Neural cell (in vitro differentiated cells): ENCODE data around the gene STPG2.

Source experiments
- CTCF ChIP-seq: fragments of 450-650 bp; IDR thresholded peaks from 2 replicates; pipeline ENCODE4 v1.5.1; 2014; ENCODE audit warnings: antibody characterized with exemption, mild to moderate bottlenecking, moderate library complexity; ENCODE audit not compliant: poor library complexity, severe bottlenecking
- EP300 ChIP-seq: fragments of 450-650 bp; conservative IDR thresholded peaks from 2 replicates; pipeline ENCODE4 v1.6.1; 2014; ENCODE audit warnings: antibody characterized with exemption, mild to moderate bottlenecking, moderate library complexity; ENCODE audit not compliant: poor library complexity, severe bottlenecking
- TF ChIP-seq, protein P1 (sequence below): IDR thresholded peaks from 2 replicates; pipeline ENCODE4 v1.6.1; 2012; ENCODE audit warnings: borderline replicate concordance

GRCh38 chr4:98126141-98126540 lies 17.1 kb downstream of the STPG2 start:
- no peak for TF ChIP-seq CTCF
- no peak for TF ChIP-seq EP300
- TF ChIP-seq, protein P1, sequence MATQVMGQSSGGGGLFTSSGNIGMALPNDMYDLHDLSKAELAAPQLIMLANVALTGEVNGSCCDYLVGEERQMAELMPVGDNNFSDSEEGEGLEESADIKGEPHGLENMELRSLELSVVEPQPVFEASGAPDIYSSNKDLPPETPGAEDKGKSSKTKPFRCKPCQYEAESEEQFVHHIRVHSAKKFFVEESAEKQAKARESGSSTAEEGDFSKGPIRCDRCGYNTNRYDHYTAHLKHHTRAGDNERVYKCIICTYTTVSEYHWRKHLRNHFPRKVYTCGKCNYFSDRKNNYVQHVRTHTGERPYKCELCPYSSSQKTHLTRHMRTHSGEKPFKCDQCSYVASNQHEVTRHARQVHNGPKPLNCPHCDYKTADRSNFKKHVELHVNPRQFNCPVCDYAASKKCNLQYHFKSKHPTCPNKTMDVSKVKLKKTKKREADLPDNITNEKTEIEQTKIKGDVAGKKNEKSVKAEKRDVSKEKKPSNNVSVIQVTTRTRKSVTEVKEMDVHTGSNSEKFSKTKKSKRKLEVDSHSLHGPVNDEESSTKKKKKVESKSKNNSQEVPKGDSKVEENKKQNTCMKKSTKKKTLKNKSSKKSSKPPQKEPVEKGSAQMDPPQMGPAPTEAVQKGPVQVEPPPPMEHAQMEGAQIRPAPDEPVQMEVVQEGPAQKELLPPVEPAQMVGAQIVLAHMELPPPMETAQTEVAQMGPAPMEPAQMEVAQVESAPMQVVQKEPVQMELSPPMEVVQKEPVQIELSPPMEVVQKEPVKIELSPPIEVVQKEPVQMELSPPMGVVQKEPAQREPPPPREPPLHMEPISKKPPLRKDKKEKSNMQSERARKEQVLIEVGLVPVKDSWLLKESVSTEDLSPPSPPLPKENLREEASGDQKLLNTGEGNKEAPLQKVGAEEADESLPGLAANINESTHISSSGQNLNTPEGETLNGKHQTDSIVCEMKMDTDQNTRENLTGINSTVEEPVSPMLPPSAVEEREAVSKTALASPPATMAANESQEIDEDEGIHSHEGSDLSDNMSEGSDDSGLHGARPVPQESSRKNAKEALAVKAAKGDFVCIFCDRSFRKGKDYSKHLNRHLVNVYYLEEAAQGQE = no peak
